SK-N-SH (cell line): ENCODE data around the gene AHR. TPM values are rescaled to one million over a fixed set of nuclear protein-coding genes. Genes with fewer than 3 reads are reported as not detected.

ENCODE experiments used
- CTCF ChIA-PET: fragments of 300-600, 350-600 bp; formaldehyde crosslinking; extraction: SDS; loops from one replicate; lab custom pipeline; 2021; lab: Yijun Ruan, JAX
- POLR2A ChIA-PET: fragments of 350-600 bp; sonication (Branson Sonifier 250); formaldehyde crosslinking; extraction: SDS; loops from one replicate; lab custom pipeline; 2020; ENCODE audit warnings: antibody characterized with exemption, inconsistent platforms; lab: Yijun Ruan, JAX
- DNase-seq: peaks from one replicate; pipeline ENCODE4 v3.0.0; 2012
- H2AFZ ChIP-seq: fragments of 200-600 bp; sonication (generic); 2 replicates; pipeline ENCODE4 v1.8.1; 2016; ENCODE audit warnings: antibody characterized with exemption, mild to moderate bottlenecking, low read depth
- H3F3A ChIP-seq: fragments of 200-600 bp; sonication (generic); replicated peaks from 2 replicates; pipeline ENCODE3; 2016; ENCODE audit warnings: antibody characterized with exemption, mild to moderate bottlenecking; ENCODE audit not compliant: insufficient read depth
- H3K27ac ChIP-seq, 2 experiments: fragments of 200-500 bp in 1 of 2; fragments of 200-600 bp in 1 of 2; sonication (Bioruptor generic) in 1 of 2; sonication (generic), shearing (Covaris generic) in 1 of 2; 2 replicates each; pipeline versions ENCODE4 v1.5.1 to v1.6.1; 2014 to 2016; ENCODE audit warnings: low read depth in 2 of 2, inconsistent platforms in 1 of 2, low read length in 1 of 2, mild to moderate bottlenecking in 1 of 2, mixed read lengths in 1 of 2
- H3K27me3 ChIP-seq: fragments of 200-600 bp; sonication (generic), shearing (Covaris generic); 2 replicates; pipeline ENCODE4 v1.6.1; 2016; ENCODE audit warnings: mixed run types; ENCODE audit not compliant: insufficient read depth
- H3K36me3 ChIP-seq, 2 experiments: fragments of 200-500 bp in 1 of 2; fragments of 200-600 bp in 1 of 2; sonication (Bioruptor generic) in 1 of 2; sonication (generic) in 1 of 2; replicated peaks in 1 of 2; 2 replicates each; pipeline versions ENCODE3 to v1.5.1; 2014 to 2016; ENCODE audit warnings: low read length in 1 of 2, mild to moderate bottlenecking in 1 of 2; ENCODE audit not compliant: insufficient read depth in 2 of 2, control insufficient read depth in 1 of 2
- H3K4me1 ChIP-seq, 2 experiments: fragments of 200-500 bp in 1 of 2; fragments of 200-600 bp in 1 of 2; sonication (Bioruptor generic) in 1 of 2; sonication (generic), shearing (Covaris generic) in 1 of 2; 2 replicates each; pipeline versions ENCODE4 v1.5.1 to v1.6.1; 2014 to 2016; ENCODE audit warnings: low read depth in 1 of 2, low read length in 1 of 2, mixed run types in 1 of 2; ENCODE audit not compliant: insufficient read depth in 2 of 2, control insufficient read depth in 1 of 2
- H3K4me2 ChIP-seq: fragments of 200-600 bp; sonication (generic), shearing (Covaris generic); 2 replicates; pipeline ENCODE4 v1.6.1; 2017; ENCODE audit warnings: mixed run types
- H3K4me3 ChIP-seq, 2 experiments: fragments of 200-500 bp in 1 of 2; fragments of 200-600 bp in 1 of 2; sonication (Bioruptor generic) in 1 of 2; sonication (generic), shearing (Covaris generic) in 1 of 2; 2 replicates each; pipeline versions ENCODE4 v1.5.1 to v1.8.1; 2014 to 2016; ENCODE audit warnings: low read depth in 2 of 2, inconsistent platforms in 1 of 2, low read length in 1 of 2, mild to moderate bottlenecking in 1 of 2, mixed read lengths in 1 of 2, moderate library complexity in 1 of 2
- H3K79me2 ChIP-seq: fragments of 200-600 bp; sonication (generic); 2 replicates; pipeline ENCODE4 v1.8.1; 2017; ENCODE audit warnings: mild to moderate bottlenecking; ENCODE audit not compliant: insufficient read depth
- H3K9ac ChIP-seq: fragments of 200-600 bp; sonication (generic); 2 replicates; pipeline ENCODE4 v1.6.1; 2017; ENCODE audit warnings: mixed run types
- H3K9me2 ChIP-seq: fragments of 200-600 bp; sonication (generic); 2 replicates; pipeline ENCODE4 v1.6.1; 2017; ENCODE audit warnings: mixed run types
- H3K9me3 ChIP-seq: fragments of 200-600 bp; sonication (generic); 2 replicates; pipeline ENCODE4 v1.6.1; 2017; ENCODE audit warnings: mixed run types, mild to moderate bottlenecking, moderate library complexity
- H4K20me1 ChIP-seq: fragments of 200-600 bp; sonication (generic); 2 replicates; pipeline ENCODE4 v1.6.1; 2017; ENCODE audit warnings: mild to moderate bottlenecking, mixed run types; ENCODE audit not compliant: insufficient read depth
- CHD2 ChIP-seq: fragments of 150-350 bp; IDR thresholded peaks from 2 replicates; pipeline ENCODE4 v1.6.1; 2018; ENCODE audit warnings: low read length; ENCODE audit not compliant: partially characterized antibody
- ELF1 ChIP-seq: IDR thresholded peaks from 2 replicates; pipeline ENCODE4 v1.4.0; 2012
- EP300 ChIP-seq, 2 experiments: IDR thresholded peaks; 2 replicates each; pipeline versions ENCODE4 v1.4.0 to v1.6.1; 2012; ENCODE audit warnings: borderline replicate concordance in 1 of 2, low read depth in 1 of 2, low read length in 1 of 2
- EZH2phosphoT487 ChIP-seq: fragments of 200-600 bp; sonication (generic); IDR thresholded peaks from 2 replicates; pipeline ENCODE4 v1.6.1; 2017; ENCODE audit warnings: low read depth, mixed run types, mild to moderate bottlenecking, antibody characterized with exemption, moderate library complexity, borderline replicate concordance
- FOSL2 ChIP-seq: IDR thresholded peaks from 2 replicates; pipeline ENCODE4 v1.4.0; 2012; ENCODE audit warnings: low read depth, mild to moderate bottlenecking, moderate library complexity, borderline replicate concordance
- FOXM1 ChIP-seq: IDR thresholded peaks from 2 replicates; pipeline ENCODE4 v1.4.0; 2012; ENCODE audit warnings: low read depth, mild to moderate bottlenecking
- GATA2 ChIP-seq: sonication (generic); formaldehyde crosslinking; IDR thresholded peaks from 2 replicates; pipeline ENCODE4 v1.5.0; 2020; ENCODE audit warnings: mild to moderate bottlenecking, missing genetic modification reagents
- MXI1 ChIP-seq: IDR thresholded peaks from 2 replicates; pipeline ENCODE4 v1.6.1; 2012; ENCODE audit warnings: mild to moderate bottlenecking, low read depth, low read length, improper control_type of control experiment
- RAD21 ChIP-seq: IDR thresholded peaks from 2 replicates; pipeline ENCODE4 v1.6.1; 2012; ENCODE audit warnings: mild to moderate bottlenecking, low read length
- RCOR1 ChIP-seq: fragments of 150-350 bp; IDR thresholded peaks from 2 replicates; pipeline ENCODE4 v1.6.1; 2017; ENCODE audit warnings: antibody characterized with exemption, low read length
- RXRA ChIP-seq: IDR thresholded peaks from 2 replicates; pipeline ENCODE4 v1.4.0; 2012; ENCODE audit warnings: low read depth, mild to moderate bottlenecking, borderline replicate concordance
- SIN3A ChIP-seq: IDR thresholded peaks from 2 replicates; pipeline ENCODE4 v1.6.1; 2012; ENCODE audit warnings: low read depth, mild to moderate bottlenecking, low read length, moderate library complexity, borderline replicate concordance
- SMC3 ChIP-seq: IDR thresholded peaks from 2 replicates; pipeline ENCODE4 v1.6.1; 2012; ENCODE audit warnings: low read depth, low read length, improper control_type of control experiment
- polyA plus RNA-seq, 3 experiments: library from polyadenylated mRNA; depleted of rRNA; stranded (reverse); fragments of >200 nt; gene quantifications; 2 replicates each; pipeline ENCODE4 v1.2.3, GENCODE V29; 2012
- TF ChIP-seq, protein P1 (sequence below): IDR thresholded peaks from 2 replicates; pipeline ENCODE4 v1.4.0; 2012; ENCODE audit warnings: low read depth, borderline replicate concordance
- TF ChIP-seq, protein P2 (sequence below): IDR thresholded peaks from 2 replicates; pipeline ENCODE4 v1.4.0; 2012; ENCODE audit warnings: low read depth
- TF ChIP-seq, protein P3 (sequence below): fragments of 150-350 bp; IDR thresholded peaks from 2 replicates; pipeline ENCODE4 v1.6.1; 2016; ENCODE audit warnings: mild to moderate bottlenecking, low read depth, low read length
- TF ChIP-seq, protein P4 (sequence below): IDR thresholded peaks from 2 replicates; pipeline ENCODE4; 2012

AHR gene
- polyA plus RNA-seq, 1 of the 3 experiments (the other 2 are of a cell fraction), result not detected

GRCh38 chr7:17328641-17329040 is 30.2 kb downstream of the AHR start:
- no peak overlapping the region for H3K4me2 ChIP-seq
- DNase-seq, result no peak
- H3K9me2 ChIP-seq, result no peaks in the 10 kb centered on the region
- no peaks in the 10 kb centered on the region for H3K79me2 ChIP-seq
- no peaks in the 10 kb centered on the region for H3K9me3 ChIP-seq
- H3K4me1 ChIP-seq, result no peaks in the 10 kb centered on the region
- TF ChIP-seq GATA2 (CRISPR knock-in tag) (no peak), CHD2 (no peak)
- TF ChIP-seq, protein P1, sequence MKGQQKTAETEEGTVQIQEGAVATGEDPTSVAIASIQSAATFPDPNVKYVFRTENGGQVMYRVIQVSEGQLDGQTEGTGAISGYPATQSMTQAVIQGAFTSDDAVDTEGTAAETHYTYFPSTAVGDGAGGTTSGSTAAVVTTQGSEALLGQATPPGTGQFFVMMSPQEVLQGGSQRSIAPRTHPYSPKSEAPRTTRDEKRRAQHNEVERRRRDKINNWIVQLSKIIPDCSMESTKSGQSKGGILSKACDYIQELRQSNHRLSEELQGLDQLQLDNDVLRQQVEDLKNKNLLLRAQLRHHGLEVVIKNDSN, result no peak
- TF ChIP-seq, all 33 proteins: peak for 0
- H3F3A ChIP-seq, result no peaks in the 10 kb centered on the region
- no peak overlapping the region for H3K9ac ChIP-seq
- H3K36me3 ChIP-seq, result no peaks in the 10 kb centered on the region
- no peak overlapping the region for H3K4me3 ChIP-seq
- no peak overlapping the region for H2AFZ ChIP-seq
- H3K27ac ChIP-seq, result no peak overlapping the region
- peaks cover 15% of the 10 kb centered on the region; the same call in 1 of the 2 replicates for H3K27me3 ChIP-seq
- ChIA-PET CTCF (interaction anchor here (0.8 to 1.3 kb wide), 2 partner anchors 9 to 27 kb away, joined by 3 to 5 read pairs; no protein-coding TSS in a partner anchor), POLR2A (no interaction called here)
- H4K20me1 ChIP-seq, result no peaks in the 10 kb centered on the region

DNA sequence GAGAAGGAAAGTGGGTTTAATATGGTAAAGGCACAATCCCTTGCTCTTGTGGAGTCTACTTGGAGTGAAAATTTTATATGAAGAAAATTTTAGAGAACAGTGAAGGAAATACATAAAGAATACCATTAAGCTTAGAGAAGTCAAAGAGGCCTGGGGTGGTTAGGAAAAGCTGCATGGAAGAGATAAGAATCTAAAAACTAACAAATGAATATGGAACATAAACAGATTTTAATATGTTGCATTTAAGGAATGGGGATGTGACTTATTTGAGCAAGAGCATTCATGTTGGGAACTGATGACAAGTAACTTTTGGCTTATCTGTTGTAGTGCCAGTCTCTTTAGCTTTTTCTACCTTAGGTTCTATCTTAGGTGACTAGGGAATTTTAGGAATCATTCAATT is 31.0 kb downstream of the AHR start:
- no peaks in the 10 kb centered on the region for H3K9me3 ChIP-seq
- no peaks in the 10 kb centered on the region for H3K9me2 ChIP-seq
- no peaks in the 10 kb centered on the region for H3F3A ChIP-seq
- CTCF ChIA-PET, result interaction anchor here (3.0 kb wide), 1 partner anchor 28 kb away, joined by 11 read pairs; no protein-coding TSS in a partner anchor
- TF ChIP-seq FOXM1 (no peak), FOSL2 (no peak), CHD2 (no peak), ELF1 (no peak), RAD21 (no peak), SMC3 (no peak), RXRA (no peak), RCOR1 (no peak), SIN3A (no peak), EZH2phosphoT487 (no peak), GATA2 (CRISPR knock-in tag) (no peak), EP300 (IDR thresholded peaks at IDR 0.05; ENCODE audit: borderline replicate concordance in 1 of 2, low read depth in 1 of 2, low read length in 1 of 2) (no peak), MXI1 (no peak)
- TF ChIP-seq, protein P2, sequence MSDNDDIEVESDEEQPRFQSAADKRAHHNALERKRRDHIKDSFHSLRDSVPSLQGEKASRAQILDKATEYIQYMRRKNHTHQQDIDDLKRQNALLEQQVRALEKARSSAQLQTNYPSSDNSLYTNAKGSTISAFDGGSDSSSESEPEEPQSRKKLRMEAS, result no peak
- TF ChIP-seq, protein P3, sequence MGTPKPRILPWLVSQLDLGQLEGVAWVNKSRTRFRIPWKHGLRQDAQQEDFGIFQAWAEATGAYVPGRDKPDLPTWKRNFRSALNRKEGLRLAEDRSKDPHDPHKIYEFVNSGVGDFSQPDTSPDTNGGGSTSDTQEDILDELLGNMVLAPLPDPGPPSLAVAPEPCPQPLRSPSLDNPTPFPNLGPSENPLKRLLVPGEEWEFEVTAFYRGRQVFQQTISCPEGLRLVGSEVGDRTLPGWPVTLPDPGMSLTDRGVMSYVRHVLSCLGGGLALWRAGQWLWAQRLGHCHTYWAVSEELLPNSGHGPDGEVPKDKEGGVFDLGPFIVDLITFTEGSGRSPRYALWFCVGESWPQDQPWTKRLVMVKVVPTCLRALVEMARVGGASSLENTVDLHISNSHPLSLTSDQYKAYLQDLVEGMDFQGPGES, result no peak
- TF ChIP-seq, protein P4, sequence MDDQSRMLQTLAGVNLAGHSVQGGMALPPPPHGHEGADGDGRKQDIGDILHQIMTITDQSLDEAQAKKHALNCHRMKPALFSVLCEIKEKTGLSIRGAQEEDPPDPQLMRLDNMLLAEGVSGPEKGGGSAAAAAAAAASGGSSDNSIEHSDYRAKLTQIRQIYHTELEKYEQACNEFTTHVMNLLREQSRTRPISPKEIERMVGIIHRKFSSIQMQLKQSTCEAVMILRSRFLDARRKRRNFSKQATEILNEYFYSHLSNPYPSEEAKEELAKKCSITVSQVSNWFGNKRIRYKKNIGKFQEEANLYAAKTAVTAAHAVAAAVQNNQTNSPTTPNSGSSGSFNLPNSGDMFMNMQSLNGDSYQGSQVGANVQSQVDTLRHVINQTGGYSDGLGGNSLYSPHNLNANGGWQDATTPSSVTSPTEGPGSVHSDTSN, result no peak
- TF ChIP-seq, protein P1, result no peak
- TF ChIP-seq, all 33 proteins: peak for 0
- DNase-seq, result no peak
- H2AFZ ChIP-seq, result no peak overlapping the region
- peaks cover 12% of the 10 kb centered on the region; the same call in 1 of the 2 replicates for H3K27me3 ChIP-seq
- no peaks in the 10 kb centered on the region for H3K36me3 ChIP-seq
- POLR2A ChIA-PET, result no interaction called here
- H4K20me1 ChIP-seq, result no peaks in the 10 kb centered on the region
- H3K9ac ChIP-seq, result no peak overlapping the region
- no peaks in the 10 kb centered on the region for H3K79me2 ChIP-seq
- no peak overlapping the region for H3K4me3 ChIP-seq
- H3K27ac ChIP-seq, result no peak overlapping the region
- H3K4me1 ChIP-seq, result no peaks in the 10 kb centered on the region
- H3K4me2 ChIP-seq, result no peak overlapping the region
